Rectal smooth muscle tissue (tissue), 1 donor: ENCODE results near the gene WNT8A.
A peak's percentile ranks its signal among the peaks of the same experiment; 100 is the strongest.

ENCODE experiments used
- H3K27ac ChIP-seq: one replicate; pipeline ENCODE4 v1.7.0; 2013; ENCODE audit warnings: low read depth, low read length, inconsistent platforms
- H3K27me3 ChIP-seq: one replicate; pipeline ENCODE4 v1.7.0; 2013; ENCODE audit warnings: low read length; ENCODE audit not compliant: control insufficient read depth, insufficient read depth
- H3K36me3 ChIP-seq: one replicate; pipeline ENCODE4 v1.7.0; 2013; ENCODE audit warnings: low read length; ENCODE audit not compliant: control insufficient read depth, insufficient read depth
- H3K4me1 ChIP-seq: one replicate; pipeline ENCODE4 v1.7.0; 2013; ENCODE audit warnings: low read length; ENCODE audit not compliant: control insufficient read depth, insufficient read depth
- H3K4me3 ChIP-seq: one replicate; pipeline ENCODE4 v1.7.0; 2013; ENCODE audit warnings: low read length
- H3K9ac ChIP-seq: one replicate; pipeline ENCODE4 v1.7.0; 2013; ENCODE audit warnings: low read length

WNT8A gene

GRCh38 chr5:138096363-138096762, 12.5 kb downstream of the WNT8A start:
- no peaks in the 10 kb centered on the region for H3K4me1 ChIP-seq
- H3K9ac ChIP-seq, result no peak overlapping the region
- H3K27ac ChIP-seq, result no peak overlapping the region
- H3K27me3 ChIP-seq, result no peaks in the 10 kb centered on the region
- no peak overlapping the region for H3K4me3 ChIP-seq
- no peaks in the 10 kb centered on the region for H3K36me3 ChIP-seq

DNA sequence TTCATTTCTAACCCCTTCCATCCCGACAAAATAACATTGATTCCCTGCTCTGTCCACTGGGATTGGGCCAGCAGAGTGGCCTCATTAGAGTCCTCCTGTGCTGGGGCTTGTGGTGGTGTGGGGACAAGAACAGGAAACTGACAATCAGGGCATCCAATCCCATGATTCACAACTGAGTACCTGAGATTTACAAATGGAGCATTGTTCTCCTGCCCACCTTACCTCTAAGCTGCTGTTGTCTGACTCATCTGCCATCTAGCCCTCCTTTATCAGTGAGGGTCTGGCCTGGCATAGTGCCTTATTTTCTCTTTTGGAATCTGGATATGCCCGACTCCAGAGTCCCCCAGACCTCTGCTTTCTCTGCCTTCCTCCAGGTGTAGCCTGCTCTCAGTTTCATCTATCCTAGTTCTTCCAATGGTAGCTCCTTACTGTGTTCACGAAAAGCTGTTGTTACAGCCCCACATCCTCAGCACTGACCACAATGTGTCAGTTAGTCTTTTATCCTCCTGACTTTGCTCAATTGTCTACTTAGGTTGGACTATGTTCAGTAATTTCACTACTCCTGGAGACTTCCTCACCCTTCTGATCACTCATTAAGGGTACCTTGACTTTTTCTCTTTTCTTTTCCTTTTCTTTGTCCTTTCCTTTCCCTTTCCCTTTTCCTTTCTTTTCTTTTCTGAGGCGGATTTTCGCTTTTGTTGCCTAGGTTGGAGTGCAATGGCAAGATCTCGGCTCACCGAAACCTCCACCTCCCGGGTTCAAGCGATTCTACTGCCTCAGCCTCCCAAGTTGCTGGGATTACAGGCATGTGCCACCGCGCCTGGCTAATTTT, 13.4 kb downstream of the WNT8A start:
- H3K27me3 ChIP-seq, result no peaks in the 10 kb centered on the region
- H3K4me1 ChIP-seq, result no peaks in the 10 kb centered on the region
- H3K9ac ChIP-seq, result no peak overlapping the region
- H3K4me3 ChIP-seq, result no peak overlapping the region
- H3K27ac ChIP-seq, result no peak overlapping the region
- H3K36me3 ChIP-seq, result no peaks in the 10 kb centered on the region

DNA sequence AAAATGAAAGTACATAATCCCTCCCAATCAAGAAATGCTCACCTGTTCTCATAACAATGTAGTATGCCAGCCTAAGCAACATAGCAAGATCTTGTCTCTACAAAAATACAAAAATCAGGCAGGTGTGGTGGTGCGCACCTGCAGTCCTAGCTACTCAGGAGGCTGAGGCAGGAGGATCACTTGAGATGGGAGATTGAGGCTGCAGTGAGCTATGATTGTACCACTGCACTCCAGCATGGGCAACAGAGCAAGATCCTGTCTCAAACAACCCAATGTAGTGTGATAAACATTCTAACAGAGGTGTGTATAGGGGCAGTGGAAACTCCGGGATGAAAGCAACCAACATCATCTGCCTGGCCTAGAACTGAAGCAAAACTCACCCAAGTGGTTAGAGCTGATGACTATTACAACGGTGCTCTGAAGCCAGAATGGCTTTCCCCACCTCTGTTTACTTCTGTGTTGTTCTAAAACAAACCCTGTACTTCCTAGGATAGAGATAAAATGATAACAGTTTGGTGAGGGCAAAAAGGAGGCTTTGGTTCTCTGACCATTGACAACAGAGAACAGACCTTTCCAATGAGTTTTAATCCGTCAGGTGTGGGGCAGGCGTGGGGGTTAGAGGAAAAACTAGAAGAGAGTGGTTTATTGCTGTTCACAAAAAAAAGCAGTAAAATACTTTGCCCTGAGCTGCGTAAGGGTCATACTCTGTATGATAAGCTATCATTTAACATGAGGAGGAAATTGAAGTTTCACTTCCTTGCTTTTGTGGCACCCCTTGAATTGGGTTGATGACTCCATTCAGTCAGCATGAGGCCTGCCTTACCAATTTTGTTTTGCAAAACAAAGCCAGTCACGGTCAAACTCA, 18.9 kb downstream of the WNT8A start:
- Histone ChIP-seq H3K4me1 (no peaks in the 10 kb centered on the region), H3K27me3 (no peaks in the 10 kb centered on the region), H3K27ac (no peak overlapping the region), H3K9ac (no peak overlapping the region), H3K36me3 (no peaks in the 10 kb centered on the region), H3K4me3 (no peak overlapping the region)

DNA sequence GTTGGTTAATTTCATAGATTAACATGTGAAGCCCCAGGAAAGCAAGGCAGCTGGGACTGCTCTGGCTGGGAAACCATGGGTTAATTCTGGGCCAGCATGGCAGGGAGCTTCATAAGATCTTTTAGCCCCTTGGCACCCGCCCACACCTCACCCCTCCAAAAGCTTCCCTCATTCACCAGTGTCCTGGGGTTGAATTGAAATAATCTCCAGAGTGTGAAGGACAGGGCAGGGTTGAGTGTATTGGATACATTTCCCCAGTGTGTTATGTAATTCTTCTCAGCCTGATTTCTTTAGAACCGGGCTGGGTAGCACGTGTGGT, 19.4 kb downstream of the WNT8A start:
- Histone ChIP-seq H3K27ac (no peak overlapping the region), H3K4me1 (no peaks in the 10 kb centered on the region), H3K4me3 (no peak overlapping the region), H3K36me3 (no peaks in the 10 kb centered on the region), H3K9ac (no peak overlapping the region), H3K27me3 (no peaks in the 10 kb centered on the region)

- H3K27ac ChIP-seq, result no peak overlapping the region
- H3K4me3 ChIP-seq, result no peak overlapping the region
- no peaks in the 10 kb centered on the region for H3K4me1 ChIP-seq
- no peaks in the 10 kb centered on the region for H3K27me3 ChIP-seq
- no peaks in the 10 kb centered on the region for H3K36me3 ChIP-seq
- no peak overlapping the region for H3K9ac ChIP-seq
Measured at GRCh38 chr5:138105709-138106108, 21.9 kb downstream of the WNT8A start.

GRCh38 chr5:138107213-138107612, 23.4 kb downstream of the WNT8A start:
- no peak overlapping the region for H3K9ac ChIP-seq
- H3K4me1 ChIP-seq, result peaks cover 5% of the 10 kb centered on the region
- no peaks in the 10 kb centered on the region for H3K36me3 ChIP-seq
- no peaks in the 10 kb centered on the region for H3K27me3 ChIP-seq
- no peak overlapping the region for H3K27ac ChIP-seq
- no peak overlapping the region for H3K4me3 ChIP-seq

DNA sequence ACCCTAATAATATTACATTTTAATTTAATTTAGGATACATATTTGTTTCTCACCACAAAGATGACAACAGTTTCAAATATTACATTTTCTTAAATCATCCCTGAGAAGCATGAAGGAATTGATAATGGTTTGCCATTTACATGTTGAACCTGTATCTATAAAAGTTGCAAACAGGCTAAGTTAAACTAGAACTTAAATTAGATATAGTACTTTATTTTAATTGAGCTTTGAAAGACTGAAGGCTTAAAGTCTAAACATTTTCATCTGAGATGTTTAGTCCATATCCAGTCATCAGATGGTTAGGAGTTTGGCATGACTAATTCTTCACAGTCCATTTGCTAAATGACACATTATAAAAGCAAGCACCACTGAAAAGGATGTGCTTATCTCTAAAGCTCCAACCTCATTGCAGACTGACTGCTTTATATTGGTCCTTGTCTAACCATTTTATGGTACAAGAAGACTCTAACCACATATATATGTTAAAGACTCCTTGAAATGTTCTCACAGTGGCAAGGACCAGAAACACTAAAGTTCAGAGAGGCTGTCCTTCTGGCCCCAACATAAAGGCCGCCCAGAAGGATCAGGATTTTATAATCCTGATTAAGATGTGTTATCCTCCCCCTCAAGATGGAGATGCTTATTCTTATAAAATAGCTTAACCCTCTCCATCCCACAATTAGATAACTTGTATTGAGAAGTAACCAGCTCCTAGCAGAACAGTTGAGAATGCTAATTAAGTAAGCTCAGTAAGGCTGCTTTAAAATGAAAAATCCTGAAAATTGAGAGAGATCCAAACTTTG, 25.8 kb downstream of the WNT8A start:
- H3K9ac ChIP-seq, result no peak overlapping the region
- no peaks in the 10 kb centered on the region for H3K36me3 ChIP-seq
- H3K4me3 ChIP-seq, result no peak overlapping the region
- no peaks in the 10 kb centered on the region for H3K27me3 ChIP-seq
- H3K4me1 ChIP-seq, result peaks cover 5% of the 10 kb centered on the region
- no peak overlapping the region for H3K27ac ChIP-seq

DNA sequence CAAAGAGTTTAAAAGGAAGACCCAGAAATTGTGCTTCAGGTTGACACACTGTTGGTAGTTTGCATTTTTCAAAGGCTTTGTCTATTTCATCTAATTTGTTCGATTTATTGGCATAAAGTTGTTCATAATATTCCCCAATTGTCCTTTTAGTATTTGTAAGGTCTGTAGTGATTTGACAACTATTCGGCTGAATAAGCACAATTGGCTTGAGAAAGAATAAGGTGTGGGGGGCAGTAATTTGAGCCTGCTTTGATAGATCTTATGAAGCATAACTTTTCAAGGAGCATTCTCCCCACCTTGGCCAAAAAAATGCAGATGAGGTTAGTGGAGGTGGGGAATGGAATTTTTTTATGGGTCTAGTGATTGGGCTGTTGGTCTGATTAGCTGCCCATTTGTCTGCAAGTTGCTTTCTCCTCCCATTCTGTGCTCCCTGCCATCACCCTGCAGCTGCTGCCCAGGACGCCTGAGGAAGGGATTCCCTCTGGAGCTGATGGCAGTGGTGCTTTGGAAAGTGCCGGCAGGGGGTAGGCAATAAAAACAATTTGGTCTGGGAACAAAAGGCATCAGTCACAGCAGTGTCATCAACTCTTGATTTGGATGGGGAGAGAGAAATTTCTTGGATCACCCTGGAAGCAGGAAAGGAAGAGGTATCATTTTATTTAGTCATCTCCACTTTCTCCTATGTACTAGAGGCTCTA, 26.6 kb downstream of the WNT8A start:
- H3K36me3 ChIP-seq, result no peaks in the 10 kb centered on the region
- no peak overlapping the region for H3K9ac ChIP-seq
- no peak overlapping the region for H3K4me3 ChIP-seq
- H3K27ac ChIP-seq, result no peak overlapping the region
- no peaks in the 10 kb centered on the region for H3K27me3 ChIP-seq
- peaks cover 5% of the 10 kb centered on the region for H3K4me1 ChIP-seq

- H3K9ac ChIP-seq, result no peak overlapping the region
- H3K27ac ChIP-seq, result no peak overlapping the region
- no peaks in the 10 kb centered on the region for H3K36me3 ChIP-seq
- H3K27me3 ChIP-seq, result no peaks in the 10 kb centered on the region
- peaks cover 5% of the 10 kb centered on the region for H3K4me1 ChIP-seq
- H3K4me3 ChIP-seq, result no peak overlapping the region
Measured at GRCh38 chr5:138111181-138111580, 27.3 kb downstream of the WNT8A start.

- Histone ChIP-seq H3K4me1 (peaks cover 5% of the 10 kb centered on the region), H3K4me3 (no peak overlapping the region), H3K27ac (peak overlapping the region; percentile 40), H3K27me3 (no peaks in the 10 kb centered on the region), H3K9ac (no peak overlapping the region), H3K36me3 (no peaks in the 10 kb centered on the region)
Measured at GRCh38 chr5:138111937-138112336, 28.1 kb downstream of the WNT8A start.

DNA sequence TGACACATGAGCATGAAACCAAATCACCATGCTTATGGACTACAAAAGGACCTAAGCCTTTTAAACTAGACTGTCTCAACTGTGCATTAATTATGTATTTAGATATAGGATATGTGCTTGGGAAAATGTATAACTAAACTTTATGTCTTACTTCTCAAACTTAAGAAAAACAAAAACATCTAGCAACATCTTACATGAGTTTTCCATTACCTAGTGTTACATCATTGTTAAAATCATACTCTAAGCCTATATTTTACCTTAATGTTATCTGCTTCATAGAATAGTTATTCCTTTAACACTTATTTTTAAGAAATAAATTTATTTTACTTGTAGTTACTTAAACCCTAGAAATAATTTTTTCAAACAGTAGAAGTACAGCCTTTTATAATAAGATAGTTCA, 31.4 kb downstream of the WNT8A start:
- H3K9ac ChIP-seq, result no peak overlapping the region
- peaks cover 5% of the 10 kb centered on the region for H3K4me1 ChIP-seq
- no peak overlapping the region for H3K27ac ChIP-seq
- no peak overlapping the region for H3K4me3 ChIP-seq
- no peaks in the 10 kb centered on the region for H3K27me3 ChIP-seq
- no peaks in the 10 kb centered on the region for H3K36me3 ChIP-seq

GRCh38 chr5:138128334-138128733, 44.5 kb downstream of the WNT8A start:
- Histone ChIP-seq H3K27me3 (no peaks in the 10 kb centered on the region), H3K4me1 (no peaks in the 10 kb centered on the region), H3K4me3 (no peak overlapping the region), H3K9ac (no peak overlapping the region), H3K36me3 (no peaks in the 10 kb centered on the region), H3K27ac (no peak overlapping the region)
